IMR-90 (cell line): ENCODE data around the gene PON1. TPM values are rescaled to one million over a fixed set of nuclear protein-coding genes. Genes with fewer than 3 reads are reported as not detected.

Experiments used
- ATAC-seq: fragments of 200-7000 bp; cut with Tn5 transposase; 2 replicates; pipeline ENCODE4 v1.9.1; 2020; ENCODE audit warnings: low read depth, mild to moderate bottlenecking, moderate library complexity
- BruUV-seq: library from RNA; stranded (reverse); fragments of 400-500 nt; replicated peaks from 2 replicates; lab custom pipeline; 2021; lab: Mats Ljungman, UMichigan
- CTCF ChIA-PET: fragments of 300-600 bp; formaldehyde crosslinking; extraction: SDS; loops from one replicate; lab custom pipeline; 2021; ENCODE audit warnings: antibody characterized with exemption; lab: Yijun Ruan, JAX
- POLR2A ChIA-PET: fragments of 300-600 bp; sonication (Branson Sonifier 250); formaldehyde crosslinking; loops from one replicate; lab custom pipeline; 2022; ENCODE audit warnings: antibody characterized with exemption; ENCODE audit not compliant: unreplicated experiment; lab: Charles Lee
- DNase-seq: peaks from one replicate; pipeline ENCODE4 v3.0.0; 2013
- H2AFZ ChIP-seq: replicated peaks from 2 replicates; pipeline ENCODE3; 2013; ENCODE audit warnings: low read length, mild to moderate bottlenecking; ENCODE audit not compliant: poor library complexity
- H2AK5ac ChIP-seq: 2 replicates; pipeline ENCODE4 v1.6.1; 2013; ENCODE audit warnings: low read depth, low read length, inconsistent platforms
- H2AK9ac ChIP-seq: replicated peaks from 2 replicates; pipeline ENCODE3; 2013; ENCODE audit warnings: mild to moderate bottlenecking, low read depth, low read length, moderate library complexity; ENCODE audit not compliant: poor library complexity
- H2BK120ac ChIP-seq: 2 replicates; pipeline ENCODE4 v1.6.1; 2013; ENCODE audit warnings: low read depth, low read length, inconsistent platforms
- H2BK15ac ChIP-seq: 3 replicates; pipeline ENCODE4 v1.6.1; 2013; ENCODE audit warnings: low read depth, low read length, inconsistent platforms
- H2BK20ac ChIP-seq: 2 replicates; pipeline ENCODE4 v1.6.1; 2013; ENCODE audit warnings: low read depth, mild to moderate bottlenecking, inconsistent platforms, low read length, moderate library complexity
- H2BK5ac ChIP-seq: 2 replicates; pipeline ENCODE4 v1.6.1; 2013; ENCODE audit warnings: mild to moderate bottlenecking, low read depth, low read length, inconsistent platforms; ENCODE audit not compliant: poor library complexity, severe bottlenecking
- H3K14ac ChIP-seq: replicated peaks from 2 replicates; pipeline ENCODE4 v1.6.1; 2013; ENCODE audit warnings: low read depth, low read length, inconsistent platforms
- H3K18ac ChIP-seq: 2 replicates; pipeline ENCODE4 v1.6.1; 2013; ENCODE audit warnings: low read depth, low read length, control low read depth
- H3K23ac ChIP-seq: 2 replicates; pipeline ENCODE4 v1.6.1; 2013; ENCODE audit warnings: low read depth, low read length, inconsistent platforms
- H3K27ac ChIP-seq: 2 replicates; pipeline ENCODE4 v1.5.1; 2013; ENCODE audit warnings: mild to moderate bottlenecking, control low read depth, low read length; ENCODE audit not compliant: insufficient read depth
- H3K27me3 ChIP-seq: 2 replicates; pipeline ENCODE4 v1.6.1; 2013; ENCODE audit warnings: low read length; ENCODE audit not compliant: control insufficient read depth, insufficient read depth
- H3K36me3 ChIP-seq: 2 replicates; pipeline ENCODE4 v1.6.1; 2013; ENCODE audit warnings: low read length, mixed read lengths; ENCODE audit not compliant: control insufficient read depth, insufficient read depth
- H3K4ac ChIP-seq: 2 replicates; pipeline ENCODE4 v1.6.1; 2013; ENCODE audit warnings: low read depth, low read length, inconsistent platforms
- H3K4me1 ChIP-seq: 2 replicates; pipeline ENCODE4 v1.6.1; 2013; ENCODE audit warnings: low read length, mixed read lengths; ENCODE audit not compliant: control insufficient read depth, insufficient read depth
- H3K4me2 ChIP-seq: 2 replicates; pipeline ENCODE4 v1.6.1; 2013; ENCODE audit warnings: low read depth, mild to moderate bottlenecking, control low read depth, low read length, moderate library complexity
- H3K4me3 ChIP-seq: 2 replicates; pipeline ENCODE4 v1.5.1; 2013; ENCODE audit warnings: low read depth, mild to moderate bottlenecking, control low read depth, low read length, moderate library complexity; ENCODE audit not compliant: insufficient read depth
- H3K56ac ChIP-seq: 2 replicates; pipeline ENCODE4 v1.6.1; 2013; ENCODE audit warnings: low read length, inconsistent platforms; ENCODE audit not compliant: insufficient read depth; ENCODE audit errors: extremely low read depth
- H3K79me1 ChIP-seq, 2 experiments: 2 replicates each; pipeline ENCODE4 v1.6.1; 2013; ENCODE audit warnings: low read length in 2 of 2, inconsistent platforms in 1 of 2, low read depth in 1 of 2
- H3K9ac ChIP-seq: 2 replicates; pipeline ENCODE4 v1.6.1; 2013; ENCODE audit warnings: low read depth, low read length, control low read depth
- H3K9me1 ChIP-seq: 2 replicates; pipeline ENCODE4 v1.6.1; 2013; ENCODE audit warnings: low read length, inconsistent platforms; ENCODE audit not compliant: insufficient read depth
- H3K9me3 ChIP-seq: 2 replicates; pipeline ENCODE4 v1.6.1; 2013; ENCODE audit warnings: low read length; ENCODE audit not compliant: control insufficient read depth, insufficient read depth
- H4K20me1 ChIP-seq: 2 replicates; pipeline ENCODE4 v1.6.1; 2013; ENCODE audit warnings: low read length, inconsistent platforms; ENCODE audit not compliant: insufficient read depth
- H4K5ac ChIP-seq: 2 replicates; pipeline ENCODE4 v1.6.1; 2013; ENCODE audit warnings: mild to moderate bottlenecking, low read depth, low read length, control low read depth
- H4K8ac ChIP-seq, 2 experiments: 2 replicates each; pipeline ENCODE4 v1.6.1; 2013; ENCODE audit warnings: low read depth in 2 of 2, low read length in 2 of 2, control low read depth in 1 of 2, inconsistent platforms in 1 of 2
- H4K91ac ChIP-seq: 2 replicates; pipeline ENCODE4 v1.6.1; 2013; ENCODE audit warnings: low read depth, low read length, inconsistent platforms; ENCODE audit not compliant: insufficient read depth
- BHLHE40 ChIP-seq: fragments of 150-350 bp; IDR thresholded peaks from 2 replicates; pipeline ENCODE4 v1.6.1; 2016; ENCODE audit warnings: mild to moderate bottlenecking, low read depth, low read length
- CEBPB ChIP-seq: IDR thresholded peaks from 2 replicates; pipeline ENCODE4 v1.6.1; 2012; ENCODE audit warnings: low read depth, low read length, improper control_type of control experiment
- MAFK ChIP-seq: IDR thresholded peaks from 2 replicates; pipeline ENCODE4 v1.6.1; 2012; ENCODE audit warnings: low read depth, low read length, improper control_type of control experiment
- MXI1 ChIP-seq: IDR thresholded peaks from 2 replicates; pipeline ENCODE4 v1.6.1; 2012; ENCODE audit warnings: low read depth, mild to moderate bottlenecking, low read length, moderate library complexity, borderline replicate concordance
- NFE2L2 ChIP-seq: fragments of 150-350 bp; IDR thresholded peaks from 2 replicates; pipeline ENCODE4 v1.6.1; 2016; ENCODE audit warnings: low read depth, mild to moderate bottlenecking, low read length
- RAD21 ChIP-seq: IDR thresholded peaks from 2 replicates; pipeline ENCODE4 v1.6.1; 2012; ENCODE audit warnings: low read length, improper control_type of control experiment
- SMC3 ChIP-seq: fragments of 150-350 bp; IDR thresholded peaks from 2 replicates; pipeline ENCODE4 v1.6.1; 2016; ENCODE audit warnings: low read depth, mild to moderate bottlenecking, antibody characterized with exemption, low read length, moderate library complexity
- whole genome bisulfite sequencing, 2 experiments: methylation state at CpG; one replicate each; pipeline versions ENCODE4 v1.1.5 to v1.1.7; 2013; ENCODE audit warnings: missing lambda C conversion rate in 2 of 2; ENCODE audit not compliant: insufficient read length in 1 of 2; ENCODE audit errors: extremely low coverage in 2 of 2; 5-methylcytosine and 5-hydroxymethylcytosine counted together
- dilution Hi-C: fragments of 300-500 bp; cut with HindIII; formaldehyde crosslinking; loops from one replicate; pipeline ENCODE4 v1.14.3; 2018; ENCODE audit warnings: low sequenced_read_pairs; ENCODE audit not compliant: unreplicated experiment
- in situ Hi-C: fragments of 300-500 bp; cut with MboI; formaldehyde crosslinking; loops from 3 replicates; pipeline ENCODE4 v1.14.3; 2019; ENCODE audit warnings: low sequenced_read_pairs, inconsistent platforms, mixed read lengths
- intact Hi-C: fragments of 100-400 bp; cut with micrococcal nuclease; formaldehyde crosslinking; loops from 2 replicates; pipeline ENCODE4 v1.10.0; 2022
- polyA plus RNA-seq, 3 experiments: library from polyadenylated mRNA; depleted of rRNA; stranded (reverse); fragments of >200 nt; gene quantifications; 2 replicates each; pipeline ENCODE4 v1.2.3, GENCODE V29; 2012; ENCODE audit warnings: low replicate concordance in 1 of 3
- total RNA-seq: library from RNA; depleted of rRNA; stranded (reverse); fragments of >200 nt; gene quantifications from 2 replicates; pipeline ENCODE4 v1.2.3, GENCODE V29; 2012
- TF ChIP-seq, protein P1 (sequence below): fragments of 150-350 bp; IDR thresholded peaks from 2 replicates; pipeline ENCODE4 v1.6.1; 2016; ENCODE audit warnings: low read depth, mild to moderate bottlenecking, low read length, moderate library complexity, borderline replicate concordance
- TF ChIP-seq, protein P2 (sequence below): fragments of 150-350 bp; IDR thresholded peaks from 2 replicates; pipeline ENCODE4 v1.6.1; 2017; ENCODE audit warnings: mild to moderate bottlenecking, antibody characterized with exemption, low read length, low read depth
- TF ChIP-seq, protein P3 (sequence below): conservative IDR thresholded peaks from 2 replicates; pipeline ENCODE4 v1.5.1; 2012; ENCODE audit warnings: mild to moderate bottlenecking, low read depth, low read length, improper control_type of control experiment

The PON1 gene
- total and polyA plus RNA-seq, 2 of the 4 experiments (the other 2 are of a cell fraction) = not detected

DNA sequence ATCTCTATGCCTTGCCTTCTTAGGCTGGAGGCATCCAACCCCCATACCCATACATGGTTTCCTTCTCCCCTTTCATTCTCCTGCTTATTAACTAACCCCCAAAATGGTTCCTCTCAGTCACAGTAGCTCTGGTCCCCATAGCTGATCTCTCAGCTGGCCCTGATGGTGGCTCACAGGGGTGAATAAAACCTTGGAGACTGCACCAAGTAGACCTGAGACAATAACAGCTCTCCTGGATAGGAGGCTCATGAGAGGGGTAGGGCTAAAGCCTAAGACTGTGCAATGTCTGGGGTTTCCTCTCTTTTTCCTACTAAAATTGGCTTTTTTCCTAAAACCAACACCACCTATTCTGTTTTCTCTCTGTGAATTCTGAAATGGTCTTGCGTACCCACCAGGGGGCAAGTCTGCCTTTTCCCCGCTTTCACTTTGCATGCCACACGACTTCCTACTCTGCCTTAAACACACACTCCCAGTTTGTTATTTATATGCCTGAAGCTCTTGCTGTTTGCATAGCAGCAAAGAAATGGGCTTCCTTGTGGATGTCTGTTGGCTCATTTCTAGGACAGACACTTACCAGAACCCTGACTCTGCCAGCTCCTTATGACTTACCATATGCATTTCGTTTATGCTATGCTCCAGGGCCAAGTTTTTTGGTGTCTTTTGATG is 18.4 kb upstream of the PON1 start:
- Histone ChIP-seq H3K36me3 (no peaks in the 10 kb centered on the region), H3K9me3 (no peaks in the 10 kb centered on the region), H2AK9ac (no peak overlapping the region), H3K23ac (no peak overlapping the region), H3K27ac (no peak overlapping the region), H2BK20ac (no peak overlapping the region), H2BK5ac (no peak overlapping the region), H3K4me1 (no peaks in the 10 kb centered on the region), H2AK5ac (no peak overlapping the region), H4K8ac (no peak overlapping the region), H3K14ac (no peak overlapping the region), H3K4ac (no peak overlapping the region), H3K9ac (no peak overlapping the region), H2AFZ (no peak overlapping the region), H2BK120ac (no peak overlapping the region), H4K91ac (no peak overlapping the region), H3K4me2 (no peak overlapping the region), H3K18ac (no peak overlapping the region), H3K56ac (no peak overlapping the region), H3K27me3 (no peaks in the 10 kb centered on the region), H4K5ac (no peak overlapping the region), H3K4me3 (no peak overlapping the region), H3K9me1 (no peaks in the 10 kb centered on the region), H4K20me1 (no peaks in the 10 kb centered on the region), H3K79me1 (no peaks in the 10 kb centered on the region), H2BK15ac (no peak overlapping the region)
- DNase-seq (no peak), ATAC-seq (no peak)
- WGBS, 2 experiments = 67% methylated on average over 1 of the region's 4 CpGs; no CpG with 5 or more reads in 1 of the 2 experiments
- BruUV-seq = no TSS peak
- in situ Hi-C loops = no loop called here
- dilution Hi-C loops = no loop called here
- TF ChIP-seq, protein P1, sequence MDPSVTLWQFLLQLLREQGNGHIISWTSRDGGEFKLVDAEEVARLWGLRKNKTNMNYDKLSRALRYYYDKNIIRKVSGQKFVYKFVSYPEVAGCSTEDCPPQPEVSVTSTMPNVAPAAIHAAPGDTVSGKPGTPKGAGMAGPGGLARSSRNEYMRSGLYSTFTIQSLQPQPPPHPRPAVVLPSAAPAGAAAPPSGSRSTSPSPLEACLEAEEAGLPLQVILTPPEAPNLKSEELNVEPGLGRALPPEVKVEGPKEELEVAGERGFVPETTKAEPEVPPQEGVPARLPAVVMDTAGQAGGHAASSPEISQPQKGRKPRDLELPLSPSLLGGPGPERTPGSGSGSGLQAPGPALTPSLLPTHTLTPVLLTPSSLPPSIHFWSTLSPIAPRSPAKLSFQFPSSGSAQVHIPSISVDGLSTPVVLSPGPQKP = no peak
- TF ChIP-seq MXI1 = no peak
- TF ChIP-seq NFE2L2 = no peak
- no peak for TF ChIP-seq CEBPB
- TF ChIP-seq BHLHE40 = no peak
- no peak for TF ChIP-seq SMC3
- TF ChIP-seq, protein P2, sequence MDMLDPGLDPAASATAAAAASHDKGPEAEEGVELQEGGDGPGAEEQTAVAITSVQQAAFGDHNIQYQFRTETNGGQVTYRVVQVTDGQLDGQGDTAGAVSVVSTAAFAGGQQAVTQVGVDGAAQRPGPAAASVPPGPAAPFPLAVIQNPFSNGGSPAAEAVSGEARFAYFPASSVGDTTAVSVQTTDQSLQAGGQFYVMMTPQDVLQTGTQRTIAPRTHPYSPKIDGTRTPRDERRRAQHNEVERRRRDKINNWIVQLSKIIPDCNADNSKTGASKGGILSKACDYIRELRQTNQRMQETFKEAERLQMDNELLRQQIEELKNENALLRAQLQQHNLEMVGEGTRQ = no peak
- TF ChIP-seq RAD21 = no peak
- no peak for TF ChIP-seq MAFK
- TF ChIP-seq, protein P3, sequence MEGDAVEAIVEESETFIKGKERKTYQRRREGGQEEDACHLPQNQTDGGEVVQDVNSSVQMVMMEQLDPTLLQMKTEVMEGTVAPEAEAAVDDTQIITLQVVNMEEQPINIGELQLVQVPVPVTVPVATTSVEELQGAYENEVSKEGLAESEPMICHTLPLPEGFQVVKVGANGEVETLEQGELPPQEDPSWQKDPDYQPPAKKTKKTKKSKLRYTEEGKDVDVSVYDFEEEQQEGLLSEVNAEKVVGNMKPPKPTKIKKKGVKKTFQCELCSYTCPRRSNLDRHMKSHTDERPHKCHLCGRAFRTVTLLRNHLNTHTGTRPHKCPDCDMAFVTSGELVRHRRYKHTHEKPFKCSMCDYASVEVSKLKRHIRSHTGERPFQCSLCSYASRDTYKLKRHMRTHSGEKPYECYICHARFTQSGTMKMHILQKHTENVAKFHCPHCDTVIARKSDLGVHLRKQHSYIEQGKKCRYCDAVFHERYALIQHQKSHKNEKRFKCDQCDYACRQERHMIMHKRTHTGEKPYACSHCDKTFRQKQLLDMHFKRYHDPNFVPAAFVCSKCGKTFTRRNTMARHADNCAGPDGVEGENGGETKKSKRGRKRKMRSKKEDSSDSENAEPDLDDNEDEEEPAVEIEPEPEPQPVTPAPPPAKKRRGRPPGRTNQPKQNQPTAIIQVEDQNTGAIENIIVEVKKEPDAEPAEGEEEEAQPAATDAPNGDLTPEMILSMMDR = no peak
- ChIA-PET POLR2A (no interaction called here), CTCF (no interaction called here)
- intact Hi-C loops = no loop called here
